Measurements from ENCODE around the gene KCTD13.

DNA sequence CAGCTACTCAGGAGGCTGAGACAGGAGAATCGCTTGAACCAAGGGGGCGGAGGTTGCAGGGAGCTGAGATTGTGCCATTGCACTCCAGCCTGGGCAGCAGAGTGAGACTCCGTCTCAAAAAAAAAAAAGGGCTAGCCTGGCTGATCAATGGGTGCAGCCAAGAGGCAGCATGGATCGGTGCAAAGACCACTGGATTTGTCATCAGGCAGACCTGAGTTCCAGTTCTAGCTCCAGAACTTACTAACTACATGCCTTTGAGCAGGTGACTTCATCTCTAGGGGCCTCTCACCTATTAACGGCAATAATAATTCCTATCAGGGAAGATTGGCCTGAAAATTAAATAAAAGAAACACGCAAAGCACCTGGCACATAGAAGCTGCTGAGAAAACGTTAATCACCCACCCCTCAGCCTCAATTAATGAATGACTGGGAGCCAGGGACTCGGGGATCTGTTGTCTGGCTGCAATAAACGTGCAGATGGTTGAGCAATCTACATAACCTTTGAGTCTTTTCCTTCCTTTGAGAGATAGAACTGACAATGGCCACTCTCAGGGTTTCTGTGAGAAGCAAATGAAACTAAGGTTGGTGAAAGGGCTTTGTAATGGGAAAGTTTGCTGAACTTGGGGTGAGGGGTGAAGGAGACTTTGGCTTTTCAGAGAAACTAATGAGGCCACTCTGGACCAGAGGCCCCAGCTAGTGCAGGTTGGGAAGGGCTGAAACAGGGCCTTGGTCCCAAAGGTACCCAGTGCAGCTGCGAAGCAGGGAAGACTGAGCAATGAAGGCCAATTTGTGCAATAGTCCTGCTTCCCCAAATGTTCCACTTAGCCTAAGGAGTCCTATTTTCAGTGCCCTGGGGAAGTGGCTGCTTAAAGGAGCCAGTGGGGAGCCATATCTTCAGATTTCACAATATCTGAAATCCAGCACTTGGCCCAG lies 34.2 kb downstream of the KCTD13 start:
- TF ChIP-seq POLR2A (IDR thresholded peaks at IDR 0.05): no peak
- TF ChIP-seq, protein P1, sequence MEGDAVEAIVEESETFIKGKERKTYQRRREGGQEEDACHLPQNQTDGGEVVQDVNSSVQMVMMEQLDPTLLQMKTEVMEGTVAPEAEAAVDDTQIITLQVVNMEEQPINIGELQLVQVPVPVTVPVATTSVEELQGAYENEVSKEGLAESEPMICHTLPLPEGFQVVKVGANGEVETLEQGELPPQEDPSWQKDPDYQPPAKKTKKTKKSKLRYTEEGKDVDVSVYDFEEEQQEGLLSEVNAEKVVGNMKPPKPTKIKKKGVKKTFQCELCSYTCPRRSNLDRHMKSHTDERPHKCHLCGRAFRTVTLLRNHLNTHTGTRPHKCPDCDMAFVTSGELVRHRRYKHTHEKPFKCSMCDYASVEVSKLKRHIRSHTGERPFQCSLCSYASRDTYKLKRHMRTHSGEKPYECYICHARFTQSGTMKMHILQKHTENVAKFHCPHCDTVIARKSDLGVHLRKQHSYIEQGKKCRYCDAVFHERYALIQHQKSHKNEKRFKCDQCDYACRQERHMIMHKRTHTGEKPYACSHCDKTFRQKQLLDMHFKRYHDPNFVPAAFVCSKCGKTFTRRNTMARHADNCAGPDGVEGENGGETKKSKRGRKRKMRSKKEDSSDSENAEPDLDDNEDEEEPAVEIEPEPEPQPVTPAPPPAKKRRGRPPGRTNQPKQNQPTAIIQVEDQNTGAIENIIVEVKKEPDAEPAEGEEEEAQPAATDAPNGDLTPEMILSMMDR (IDR thresholded peaks at IDR 0.05): no peak
